ENCODE results near the gene JAKMIP1. TPM values are rescaled to one million over a fixed set of nuclear protein-coding genes. Genes with fewer than 3 reads are reported as not detected.
"Not testable (repeated sequence)": the region's sequence is repeated elsewhere in the genome, so short reads cannot be mapped to it uniquely, and the experiment has no call there.

JAKMIP1 gene
- total RNA-seq, 2 donors from 2014 or later = 0.78 to 1.3 TPM

- DNase-seq (peak; percentile 59 to 68 (median 64)), ATAC-seq (peak; percentile 71)
- Histone ChIP-seq H3K4me1 (no peaks in the 10 kb centered on the region), H3K27ac (no peak overlapping the region), H3K27me3 (no peaks in the 10 kb centered on the region), H3K9me3 (no peaks in the 10 kb centered on the region), H3K36me3 (replicated peaks in 1 of 2; ENCODE audit: insufficient read depth in 1 of 2, low read depth in 2 of 2) (no peaks in the 10 kb centered on the region), H3K4me3 (no peak overlapping the region)
- TF ChIP-seq, protein P1, sequence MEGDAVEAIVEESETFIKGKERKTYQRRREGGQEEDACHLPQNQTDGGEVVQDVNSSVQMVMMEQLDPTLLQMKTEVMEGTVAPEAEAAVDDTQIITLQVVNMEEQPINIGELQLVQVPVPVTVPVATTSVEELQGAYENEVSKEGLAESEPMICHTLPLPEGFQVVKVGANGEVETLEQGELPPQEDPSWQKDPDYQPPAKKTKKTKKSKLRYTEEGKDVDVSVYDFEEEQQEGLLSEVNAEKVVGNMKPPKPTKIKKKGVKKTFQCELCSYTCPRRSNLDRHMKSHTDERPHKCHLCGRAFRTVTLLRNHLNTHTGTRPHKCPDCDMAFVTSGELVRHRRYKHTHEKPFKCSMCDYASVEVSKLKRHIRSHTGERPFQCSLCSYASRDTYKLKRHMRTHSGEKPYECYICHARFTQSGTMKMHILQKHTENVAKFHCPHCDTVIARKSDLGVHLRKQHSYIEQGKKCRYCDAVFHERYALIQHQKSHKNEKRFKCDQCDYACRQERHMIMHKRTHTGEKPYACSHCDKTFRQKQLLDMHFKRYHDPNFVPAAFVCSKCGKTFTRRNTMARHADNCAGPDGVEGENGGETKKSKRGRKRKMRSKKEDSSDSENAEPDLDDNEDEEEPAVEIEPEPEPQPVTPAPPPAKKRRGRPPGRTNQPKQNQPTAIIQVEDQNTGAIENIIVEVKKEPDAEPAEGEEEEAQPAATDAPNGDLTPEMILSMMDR (IDR thresholded peaks at IDR 0.05) = peak; percentile 72 to 87 (median 81)
- no peak for TF ChIP-seq POLR2A (IDR thresholded peaks at IDR 0.05)
- intact Hi-C loops (cut with DNase I) = no loop called here
- 0 to 3% methylated on average over 7 to 9 of the region's 9 CpGs for WGBS, 2 donors
These were observed 201.9 kb downstream of the JAKMIP1 start for GRCh38 chr4:5998333-5998936.

GRCh38 chr4:5996641-5997040 lies 203.7 kb downstream of the JAKMIP1 start:
- no peaks in the 10 kb centered on the region for H3K4me1 ChIP-seq
- H3K27ac ChIP-seq = no peak overlapping the region
- ATAC-seq (no peak), DNase-seq (no peak)
- no peak overlapping the region for H3K4me3 ChIP-seq
- TF ChIP-seq, protein P1 (IDR thresholded peaks at IDR 0.05) = no peak
- no peak for TF ChIP-seq POLR2A (IDR thresholded peaks at IDR 0.05)
- H3K9me3 ChIP-seq = no peaks in the 10 kb centered on the region
- intact Hi-C loops (cut with DNase I) = no loop called here
- H3K36me3 ChIP-seq (replicated peaks in 1 of 2; ENCODE audit: insufficient read depth in 1 of 2, low read depth in 2 of 2) = no peaks in the 10 kb centered on the region
- H3K27me3 ChIP-seq = no peaks in the 10 kb centered on the region
- 28 to 32% methylated on average over 4 of the region's 4 CpGs for WGBS, 2 donors

DNA sequence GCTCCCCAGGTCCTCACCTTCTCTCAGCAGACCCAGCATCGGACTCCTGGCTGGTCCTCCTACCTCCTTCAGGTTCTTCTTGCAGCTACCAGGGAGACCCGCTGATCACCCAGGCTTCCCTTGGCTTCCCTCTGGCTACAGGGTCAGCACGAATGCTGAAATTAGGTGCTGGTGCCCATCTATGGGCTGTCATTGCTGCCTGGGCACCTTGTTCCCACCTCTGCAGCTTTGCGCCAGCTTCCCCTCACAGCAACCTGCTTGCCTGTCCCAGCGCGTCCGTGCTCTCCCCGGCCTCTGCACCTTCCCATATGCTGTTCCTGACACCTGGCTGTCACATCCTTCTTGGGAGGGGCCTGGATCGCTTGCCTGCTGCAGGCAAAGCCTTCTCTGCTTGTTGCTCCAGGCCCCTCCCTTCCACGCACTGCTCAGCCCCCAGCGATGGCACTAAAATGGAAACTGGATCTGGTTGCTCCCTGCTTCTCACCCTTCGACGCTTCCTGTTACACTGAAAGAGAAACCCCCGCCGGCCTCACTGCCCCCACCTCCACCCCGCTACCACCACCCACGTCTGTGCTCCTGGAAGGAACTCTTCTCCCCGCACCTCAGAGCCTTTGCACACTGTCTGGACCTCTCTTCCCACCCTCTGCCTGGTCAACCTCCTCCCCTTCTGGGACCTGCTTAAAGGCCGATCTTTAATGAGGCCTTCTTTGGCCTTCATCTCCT lies 204.3 kb downstream of the JAKMIP1 start:
- intact Hi-C loops (cut with DNase I) = no loop called here
- no peak for DNase-seq

GRCh38 chr4:5993876-5994811 lies 206.2 kb downstream of the JAKMIP1 start:
- H3K27me3 ChIP-seq = no peaks in the 10 kb centered on the region
- DNase-seq = no peak
- no peaks in the 10 kb centered on the region for H3K9me3 ChIP-seq
- H3K4me3 ChIP-seq = no peak overlapping the region
- TF ChIP-seq, protein P1 (IDR thresholded peaks at IDR 0.05) = no peak
- TF ChIP-seq POLR2A (IDR thresholded peaks at IDR 0.05) = no peak
- no peak overlapping the region for H3K27ac ChIP-seq
- intact Hi-C loops (cut with DNase I) = no loop called here
- WGBS, 2 donors = 49 to 58% methylated on average over 3 to 20 of the region's 23 CpGs
- H3K4me1 ChIP-seq = no peaks in the 10 kb centered on the region
- H3K36me3 ChIP-seq (replicated peaks in 1 of 2; ENCODE audit: insufficient read depth in 1 of 2, low read depth in 2 of 2) = no peaks in the 10 kb centered on the region
- no peak for ATAC-seq

More for the DNA sequence above, 204.3 kb downstream of the JAKMIP1 start:
- H3K27ac ChIP-seq = no peak overlapping the region
- TF ChIP-seq, protein P1 (IDR thresholded peaks at IDR 0.05) = no peak
- no peak for TF ChIP-seq POLR2A (IDR thresholded peaks at IDR 0.05)
- ATAC-seq = no peak
- H3K27me3 ChIP-seq = no peaks in the 10 kb centered on the region
- H3K4me3 ChIP-seq = no peak overlapping the region
- no peaks in the 10 kb centered on the region for H3K9me3 ChIP-seq
- no peaks in the 10 kb centered on the region for H3K4me1 ChIP-seq
- no peaks in the 10 kb centered on the region for H3K36me3 ChIP-seq (replicated peaks in 1 of 2; ENCODE audit: insufficient read depth in 1 of 2, low read depth in 2 of 2)
- 57 to 64% methylated on average over 18 to 19 of the region's 19 CpGs for WGBS, 2 donors

DNA sequence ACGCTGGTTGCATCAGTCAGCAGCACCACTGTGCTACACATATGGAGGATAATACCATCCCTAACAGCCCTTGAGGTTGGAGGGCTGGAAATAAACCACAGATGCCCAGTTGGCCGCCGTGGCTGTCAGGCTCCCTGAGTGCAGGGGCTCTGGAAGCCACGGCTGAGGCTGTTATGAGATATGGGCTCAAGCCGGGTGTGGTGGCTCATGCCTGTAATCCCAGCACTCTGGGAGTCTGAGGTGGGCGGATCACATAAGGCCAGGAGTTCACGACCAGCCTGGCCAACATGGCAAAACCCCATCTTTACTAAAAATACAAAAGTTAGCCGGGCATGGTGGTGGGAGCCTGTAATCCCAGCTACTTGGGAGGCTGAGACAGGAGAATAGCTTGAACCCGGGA lies 207.0 kb downstream of the JAKMIP1 start:
- H3K9me3 ChIP-seq; intact Hi-C loops (cut with DNase I); H3K27me3 ChIP-seq; H3K4me1 ChIP-seq; DNase-seq; ATAC-seq; H3K4me3 ChIP-seq; H3K27ac ChIP-seq; H3K36me3 ChIP-seq (replicated peaks in 1 of 2; ENCODE audit: insufficient read depth in 1 of 2, low read depth in 2 of 2): not testable (repeated sequence)
- WGBS, 2 donors = 64 to 67% methylated on average over 8 to 9 of the region's 9 CpGs

All from body of pancreas (tissue), 4 donors.